Smooth muscle cell (in vitro differentiated cells): Measurements from ENCODE around the gene OR5W2. TPM values are rescaled to one million over a fixed set of nuclear protein-coding genes. Genes with fewer than 3 reads are reported as not detected.
"Not testable (repeated sequence)": the region's sequence is repeated elsewhere in the genome, so short reads cannot be mapped to it uniquely, and the experiment has no call there.

ENCODE experiments used
- DNase-seq: peaks from one replicate; lab custom pipeline; 2025; ENCODE audit not compliant: unreplicated experiment; lab: John Stamatoyannopoulos, UW
- H2AFZ ChIP-seq: fragments of 200-600 bp; sonication (generic); 2 replicates; pipeline ENCODE4 v1.6.0; 2016; ENCODE audit warnings: antibody characterized with exemption, low read depth, mild to moderate bottlenecking
- H3F3A ChIP-seq: fragments of 200-600 bp; sonication (generic); 2 replicates; pipeline ENCODE4 v1.6.0; 2017; ENCODE audit warnings: antibody characterized with exemption, low read depth
- H3K27ac ChIP-seq: fragments of 200-600 bp; sonication (generic); 2 replicates; pipeline ENCODE4 v1.5.1; 2016; ENCODE audit warnings: low read depth, mild to moderate bottlenecking
- H3K27me3 ChIP-seq: fragments of 200-600 bp; sonication (generic); 2 replicates; pipeline ENCODE4 v1.6.1; 2016; ENCODE audit warnings: low read depth, mild to moderate bottlenecking
- H3K36me3 ChIP-seq: fragments of 200-600 bp; sonication (generic); 2 replicates; pipeline ENCODE4 v1.5.1; 2016; ENCODE audit warnings: low read depth
- H3K4me1 ChIP-seq: fragments of 200-600 bp; sonication (generic); 2 replicates; pipeline ENCODE4 v1.5.1; 2016; ENCODE audit warnings: low read depth
- H3K4me2 ChIP-seq: fragments of 200-600 bp; sonication (generic); 2 replicates; pipeline ENCODE4 v1.6.0; 2016; ENCODE audit warnings: mild to moderate bottlenecking
- H3K4me3 ChIP-seq: fragments of 200-600 bp; sonication (generic); 2 replicates; pipeline ENCODE4 v1.5.1; 2016; ENCODE audit warnings: mild to moderate bottlenecking
- H3K79me2 ChIP-seq: fragments of 200-600 bp; sonication (generic); 2 replicates; pipeline ENCODE4 v1.6.0; 2016; ENCODE audit warnings: low read depth, mild to moderate bottlenecking
- H3K9ac ChIP-seq: fragments of 200-600 bp; sonication (generic); 2 replicates; pipeline ENCODE4 v1.6.0; 2016; ENCODE audit warnings: low read depth
- H3K9me3 ChIP-seq: fragments of 200-600 bp; sonication (generic); replicated peaks from 2 replicates; pipeline ENCODE4 v1.5.1; 2016; ENCODE audit warnings: low read depth
- H4K20me1 ChIP-seq: fragments of 200-600 bp; sonication (generic); 2 replicates; pipeline ENCODE4 v1.6.0; 2016; ENCODE audit warnings: low read depth
- WGBS: methylation state at CpG from one replicate; pipeline ENCODE4 v1.1.7; 2016; ENCODE audit warnings: low lambda C conversion rate; 5-methylcytosine and 5-hydroxymethylcytosine counted together
- polyA plus RNA-seq: library from polyadenylated mRNA; unstranded; fragments of >200 nt; fragmentation: Nextera tagmentation; extraction: Ambion mirVana; gene quantifications from 2 replicates; pipeline ENCODE4 v1.2.1, GENCODE V29; 2016
- small RNA-seq: library from RNA; depleted of rRNA; stranded (forward); fragments of <200 nt; gene quantifications from one replicate; pipeline ENCODE3, GENCODE V24; 2014
- total RNA-seq: library from RNA; depleted of rRNA; stranded (reverse); fragments of >200 nt; gene quantifications from 2 replicates; pipeline ENCODE4 v1.2.3, GENCODE V29; 2014

OR5W2 gene
- total and polyA plus RNA-seq, 2 experiments from 2014 or later = not detected

DNA sequence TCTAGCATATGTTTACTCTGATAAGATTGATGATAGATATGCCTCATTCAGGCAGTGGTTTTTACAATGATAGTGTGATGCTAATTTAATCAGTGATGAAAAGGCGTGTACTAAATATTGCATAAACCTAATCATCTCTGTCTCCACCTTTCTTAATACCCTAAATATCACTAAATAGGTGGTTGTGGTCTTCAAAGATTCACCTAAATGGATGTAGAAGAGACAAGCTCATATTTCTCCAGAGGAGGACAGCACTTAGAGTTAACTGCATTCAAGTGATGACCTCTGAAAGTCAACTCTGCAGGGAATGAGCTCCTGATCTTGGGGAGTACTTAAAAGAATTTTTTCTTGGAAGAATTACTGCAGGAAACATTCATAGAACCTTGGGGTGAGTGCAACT lies 31.4 kb downstream of the OR5W2 start, which contains the start of gene TRIM51:
Gene TRIM51, plus strand, starts transcription at position 301 of the 400 bp plus-strand sequence. CDS start 2,132 bp downstream, outside the sequence.
- H3F3A ChIP-seq, H3K4me3 ChIP-seq, H3K27me3 ChIP-seq, DNase-seq, H3K4me2 ChIP-seq, H2AFZ ChIP-seq, H3K36me3 ChIP-seq, H3K9ac ChIP-seq, H3K9me3 ChIP-seq, H4K20me1 ChIP-seq, H3K4me1 ChIP-seq, H3K27ac ChIP-seq, H3K79me2 ChIP-seq: not testable (repeated sequence)
- 60% methylated on average over 1 of the region's 1 CpG for WGBS

DNA sequence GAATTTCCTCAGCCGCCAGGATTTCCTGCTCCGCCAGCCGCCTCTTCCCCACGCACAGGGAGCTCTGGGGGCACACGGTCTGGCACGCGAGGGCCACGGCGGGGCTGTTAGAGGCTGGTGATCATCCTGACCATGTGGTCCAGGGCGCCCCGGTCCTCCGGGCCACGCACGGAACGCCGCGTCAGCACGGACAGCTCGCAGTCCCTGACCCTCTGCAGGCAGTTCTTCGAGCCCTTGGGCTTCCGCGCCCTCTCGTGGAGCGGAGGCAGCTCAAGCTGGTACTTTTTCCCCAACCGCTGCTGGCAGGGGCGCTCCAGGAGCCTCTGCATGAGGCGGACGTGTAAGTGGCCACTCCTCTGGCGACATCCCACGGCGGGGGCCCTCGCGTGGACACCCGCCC lies 41.2 kb downstream of the OR5W2 start:
- H3K9me3 ChIP-seq, H3K9ac ChIP-seq, H3K4me2 ChIP-seq, H3K27me3 ChIP-seq, H3K27ac ChIP-seq, H3K4me3 ChIP-seq, H3K79me2 ChIP-seq, H4K20me1 ChIP-seq, H3K4me1 ChIP-seq, H3K36me3 ChIP-seq, DNase-seq, H3F3A ChIP-seq, H2AFZ ChIP-seq: not testable (repeated sequence)
- 93% methylated on average over 29 of the region's 34 CpGs for WGBS

- not testable (repeated sequence) for H3K27ac ChIP-seq, H3K9ac ChIP-seq, H3K4me1 ChIP-seq, H2AFZ ChIP-seq, H3K27me3 ChIP-seq, H3F3A ChIP-seq, H3K79me2 ChIP-seq, H4K20me1 ChIP-seq, H3K9me3 ChIP-seq, DNase-seq, H3K36me3 ChIP-seq, H3K4me3 ChIP-seq, H3K4me2 ChIP-seq
- WGBS = 91% methylated on average over 18 of the region's 33 CpGs
Observed at GRCh38 chr11:55872731-55873130, 41.7 kb downstream of the OR5W2 start.

GRCh38 chr11:55867354-55867753 lies 47.0 kb downstream of the OR5W2 start:
- H3K4me2 ChIP-seq, H3K4me1 ChIP-seq, H3K79me2 ChIP-seq, H3K36me3 ChIP-seq, H3K9me3 ChIP-seq, H2AFZ ChIP-seq, H3K27me3 ChIP-seq, DNase-seq, H3K27ac ChIP-seq, H4K20me1 ChIP-seq, H3K9ac ChIP-seq, H3F3A ChIP-seq, H3K4me3 ChIP-seq: not testable (repeated sequence)
- WGBS = 70% methylated on average over 4 of the region's 4 CpGs

Small RNA genes within 50 kb of the gene (small RNA-seq; reads per million reads assigned to genes)
- gene AC036111.3 = not detected

Other genes starting within 250 kb of the OR5W2 start
- not detected in 2 replicates for gene OR5D13, start 141.1 kb downstream of the OR5W2 start, total RNA-seq
- not detected in 2 replicates for gene OR5D13, start 141.1 kb downstream of the OR5W2 start, polyA plus RNA-seq
- not detected in 2 replicates for gene OR5D14, start 119.0 kb downstream of the OR5W2 start, total RNA-seq
- not detected in 2 replicates for gene OR5D14, start 119.0 kb downstream of the OR5W2 start, polyA plus RNA-seq
- gene OR5L1, start 103.2 kb downstream of the OR5W2 start, total RNA-seq = not detected in 2 replicates
- not detected in 2 replicates for gene OR5L1, start 103.2 kb downstream of the OR5W2 start, polyA plus RNA-seq
- not detected in 2 replicates for gene OR5D18, start 95.0 kb downstream of the OR5W2 start, total RNA-seq
- not detected in 2 replicates for gene OR5D18, start 95.0 kb downstream of the OR5W2 start, polyA plus RNA-seq
- gene OR5L2, start 87.4 kb downstream of the OR5W2 start, total RNA-seq = not detected in 2 replicates
- not detected in 2 replicates for gene OR5L2, start 87.4 kb downstream of the OR5W2 start, polyA plus RNA-seq
- gene OR5D16, start 75.8 kb downstream of the OR5W2 start, total RNA-seq = not detected in 2 replicates
- gene OR5D16, start 75.8 kb downstream of the OR5W2 start, polyA plus RNA-seq = not detected in 2 replicates
- not detected in 2 replicates for gene TRIM51, start 31.3 kb downstream of the OR5W2 start, total RNA-seq
- gene TRIM51, start 31.3 kb downstream of the OR5W2 start, polyA plus RNA-seq = not detected in 2 replicates
- not detected in 2 replicates for gene OR5I1, start 21.8 kb upstream of the OR5W2 start, total RNA-seq
- not detected in 2 replicates for gene OR5I1, start 21.8 kb upstream of the OR5W2 start, polyA plus RNA-seq
- not detected in 2 replicates for gene OR10AG1, start 55.4 kb upstream of the OR5W2 start, total RNA-seq
- gene OR10AG1, start 55.4 kb upstream of the OR5W2 start, polyA plus RNA-seq = not detected in 2 replicates
- gene OR5F1, start 80.0 kb upstream of the OR5W2 start, total RNA-seq = not detected in 2 replicates
- gene OR5F1, start 80.0 kb upstream of the OR5W2 start, polyA plus RNA-seq = not detected in 2 replicates
- gene OR5AS1, start 113.1 kb upstream of the OR5W2 start, total RNA-seq = not detected in 2 replicates
- gene OR5AS1, start 113.1 kb upstream of the OR5W2 start, polyA plus RNA-seq = not detected in 2 replicates
- gene OR8I2, start 178.7 kb upstream of the OR5W2 start, total RNA-seq = not detected in 2 replicates
- not detected in 2 replicates for gene OR8I2, start 178.7 kb upstream of the OR5W2 start, polyA plus RNA-seq
- gene OR8H2, start 189.1 kb upstream of the OR5W2 start, total RNA-seq = not detected in 2 replicates
- not detected in 2 replicates for gene OR8H2, start 189.1 kb upstream of the OR5W2 start, polyA plus RNA-seq
- not detected in 2 replicates for gene OR8H3, start 207.8 kb upstream of the OR5W2 start, total RNA-seq
- gene OR8H3, start 207.8 kb upstream of the OR5W2 start, polyA plus RNA-seq = not detected in 2 replicates
- not detected in 2 replicates for gene OR8J3, start 225.6 kb upstream of the OR5W2 start, total RNA-seq
- gene OR8J3, start 225.6 kb upstream of the OR5W2 start, polyA plus RNA-seq = not detected in 2 replicates
- not detected in 2 replicates for gene OR8K5, start 245.7 kb upstream of the OR5W2 start, total RNA-seq
- not detected in 2 replicates for gene OR8K5, start 245.7 kb upstream of the OR5W2 start, polyA plus RNA-seq